Activated CD8-positive, alpha-beta memory T cell treated with anti-CD3 and anti-CD28 coated beads, Interleukin-2, amount 50 U/mL, for 1 hour (primary cell): ENCODE data around the gene RFTN2.

Experiments
- DNase-seq: peaks from one replicate; pipeline ENCODE4 v3.0.0-alpha.2; 2020; ENCODE audit errors: extremely low read depth

The RFTN2 gene

DNA sequence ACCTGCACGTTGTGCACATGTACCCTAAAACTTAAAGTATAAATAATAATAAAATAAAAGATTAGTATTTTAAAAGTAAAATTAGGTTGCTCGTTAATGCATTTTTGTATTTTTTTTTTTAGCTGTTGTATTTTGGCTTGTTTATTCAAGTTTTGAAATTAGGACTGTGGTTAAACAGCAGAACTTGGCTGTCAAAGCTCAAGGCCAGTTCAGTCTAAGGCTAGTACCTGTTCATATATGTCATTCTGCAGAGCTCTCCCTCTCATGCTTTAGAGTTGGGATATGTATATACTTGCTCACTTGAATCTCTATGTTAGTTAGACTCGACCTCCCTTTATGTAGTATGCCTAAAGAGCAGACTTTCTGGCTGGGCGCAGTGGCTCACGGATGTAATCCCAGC lies 126.8 kb downstream of the RFTN2 start:
- DNase-seq = no peak

- DNase-seq = no peak
Observed at GRCh38 chr2:197547163-197547900, 128.1 kb downstream of the RFTN2 start.

DNA sequence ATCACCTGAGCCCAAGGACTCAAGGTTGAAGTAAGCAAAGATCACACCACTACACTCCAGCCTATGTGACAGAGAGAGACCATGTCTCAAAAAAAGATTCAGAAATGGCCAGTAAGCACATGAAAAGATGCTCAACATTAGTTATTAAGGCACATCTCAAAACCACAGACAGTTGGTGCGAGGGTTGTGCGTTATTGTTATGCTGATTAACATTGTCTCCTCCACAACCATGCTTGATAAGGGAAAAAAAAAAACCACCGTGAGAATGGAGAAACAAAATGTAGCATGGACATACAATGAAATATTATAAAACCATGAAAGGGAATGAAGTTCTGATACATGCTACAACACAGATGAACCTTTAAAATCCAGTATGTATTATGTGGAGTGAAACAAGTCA lies 132.2 kb downstream of the RFTN2 start:
- DNase-seq = no peak

DNA sequence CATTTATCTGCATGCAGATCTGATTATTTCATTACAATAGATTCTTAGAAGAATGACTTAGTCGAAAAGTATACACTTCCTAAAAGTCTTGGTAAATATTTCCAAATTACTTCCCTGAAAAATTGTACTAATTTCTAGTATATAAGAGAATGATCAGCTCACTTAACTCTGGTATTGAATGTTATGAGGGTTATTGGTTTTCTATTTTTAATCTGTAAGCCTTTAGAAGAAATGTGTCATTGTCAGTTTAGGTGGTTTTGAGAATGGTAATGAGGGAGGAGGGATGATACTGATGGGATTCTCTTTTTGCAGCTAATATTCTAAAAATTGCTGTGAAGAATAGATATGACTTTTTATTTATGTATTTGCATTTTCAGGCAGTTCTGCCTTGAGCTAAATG lies 135.7 kb downstream of the RFTN2 start:
- no peak for DNase-seq

- no peak for DNase-seq
Observed at GRCh38 chr2:197538412-197538811, 137.0 kb downstream of the RFTN2 start.
